Transverse colon (tissue), 4 donors: ENCODE results near the gene DTX3. TPM values are rescaled to one million over a fixed set of nuclear protein-coding genes. Genes with fewer than 3 reads are reported as not detected.
"Not testable (repeated sequence)": the region's sequence is repeated elsewhere in the genome, so short reads cannot be mapped to it uniquely, and the experiment has no call there.

Experiments
- DNase-seq: peaks from one replicate; pipeline ENCODE4 v3.0.0-alpha.2; 2019
- H3K27ac ChIP-seq, 4 donors: fragments of 200-600 bp; sonication (generic); 2 replicates each; pipeline ENCODE4 v1.5.1; 2016 to 2018; ENCODE audit warnings: inconsistent platforms in 4 of 4
- H3K27me3 ChIP-seq: fragments of 200-600 bp; sonication (generic); 2 replicates; pipeline ENCODE4 v1.5.1; 2017; ENCODE audit warnings: inconsistent platforms
- H3K36me3 ChIP-seq, 4 donors: fragments of 200-600 bp; sonication (generic); 2 replicates each; pipeline ENCODE4 v1.5.1; 2017 to 2019; ENCODE audit warnings: inconsistent platforms in 4 of 4
- H3K4me1 ChIP-seq, 4 donors: fragments of 200-600 bp; sonication (generic); 2 replicates each; pipeline ENCODE4 v1.5.1; 2017 to 2020; ENCODE audit warnings: inconsistent platforms in 4 of 4
- H3K4me3 ChIP-seq, 4 donors: fragments of 200-600 bp; sonication (generic); 1 replicate in 1 of 4; 2 replicates in 3 of 4; pipeline versions ENCODE4 v1.5.1 to v1.6.1; 2017 to 2019; ENCODE audit warnings: inconsistent platforms in 4 of 4
- H3K9me3 ChIP-seq, 2 donors: fragments of 200-600 bp; sonication (generic); 2 replicates each; pipeline ENCODE4 v1.5.1; 2017 to 2019; ENCODE audit warnings: inconsistent platforms in 2 of 2
- EP300 ChIP-seq: sonication (generic); formaldehyde crosslinking; IDR thresholded peaks from one replicate; pipeline ENCODE4 v1.6.1; 2017; ENCODE audit warnings: antibody characterized with exemption, low read depth
- POLR2A ChIP-seq: fragments of 450-650 bp; IDR thresholded peaks from one replicate; pipeline ENCODE4 v1.6.1; 2016; ENCODE audit warnings: antibody characterized with exemption, mild to moderate bottlenecking, moderate library complexity
- POLR2AphosphoS5 ChIP-seq, 3 donors: sonication (generic); formaldehyde crosslinking; IDR thresholded peaks; one replicate each; pipeline ENCODE4 v1.6.1; 2016; ENCODE audit warnings: antibody characterized with exemption in 3 of 3
- WGBS, 2 donors: methylation state at CpG; one replicate each; pipeline ENCODE4 v1.1.5; 2018; ENCODE audit warnings: low coverage in 1 of 2; 5-methylcytosine and 5-hydroxymethylcytosine counted together
- in situ Hi-C, 4 donors: fragments of 200-750 bp; cut with MboI; loops; one replicate each; pipeline versions ENCODE4 v1.15.0 to v1.15.1; 2017; ENCODE audit warnings: low sequenced_read_pairs in 3 of 4, low pct_ligation_motif_present in 1 of 4, low pct_unique_long_range_greater_than_20kb in 1 of 4
- intact Hi-C: fragments of 100-400 bp; cut with DNase I; formaldehyde crosslinking; loops from one replicate; pipeline ENCODE4 v1.15.1; 2023; ENCODE audit warnings: low total_unique reads
- total RNA-seq, 4 donors: library from RNA; depleted of rRNA; stranded (reverse); fragments of >200 nt; gene quantifications; one replicate each; pipeline ENCODE4 v1.1.0, GENCODE V29; 2016
- TF ChIP-seq, protein P1 (sequence below), 5 experiments: fragments of 200-600 bp in 3 of 5; fragments of 450-650 bp in 2 of 5; sonication (generic) in 3 of 5; IDR thresholded peaks; 1 replicate in 2 of 5; 2 replicates in 3 of 5; pipeline ENCODE4 v1.5.1; 2016 to 2017; ENCODE audit warnings: antibody characterized with exemption in 5 of 5, inconsistent platforms in 3 of 5, mild to moderate bottlenecking in 2 of 5, moderate library complexity in 1 of 5

DTX3 gene
- total RNA-seq, 4 donors from 2014 or later, result 8.0 to 10.9 (median 9.6) TPM

DNA sequence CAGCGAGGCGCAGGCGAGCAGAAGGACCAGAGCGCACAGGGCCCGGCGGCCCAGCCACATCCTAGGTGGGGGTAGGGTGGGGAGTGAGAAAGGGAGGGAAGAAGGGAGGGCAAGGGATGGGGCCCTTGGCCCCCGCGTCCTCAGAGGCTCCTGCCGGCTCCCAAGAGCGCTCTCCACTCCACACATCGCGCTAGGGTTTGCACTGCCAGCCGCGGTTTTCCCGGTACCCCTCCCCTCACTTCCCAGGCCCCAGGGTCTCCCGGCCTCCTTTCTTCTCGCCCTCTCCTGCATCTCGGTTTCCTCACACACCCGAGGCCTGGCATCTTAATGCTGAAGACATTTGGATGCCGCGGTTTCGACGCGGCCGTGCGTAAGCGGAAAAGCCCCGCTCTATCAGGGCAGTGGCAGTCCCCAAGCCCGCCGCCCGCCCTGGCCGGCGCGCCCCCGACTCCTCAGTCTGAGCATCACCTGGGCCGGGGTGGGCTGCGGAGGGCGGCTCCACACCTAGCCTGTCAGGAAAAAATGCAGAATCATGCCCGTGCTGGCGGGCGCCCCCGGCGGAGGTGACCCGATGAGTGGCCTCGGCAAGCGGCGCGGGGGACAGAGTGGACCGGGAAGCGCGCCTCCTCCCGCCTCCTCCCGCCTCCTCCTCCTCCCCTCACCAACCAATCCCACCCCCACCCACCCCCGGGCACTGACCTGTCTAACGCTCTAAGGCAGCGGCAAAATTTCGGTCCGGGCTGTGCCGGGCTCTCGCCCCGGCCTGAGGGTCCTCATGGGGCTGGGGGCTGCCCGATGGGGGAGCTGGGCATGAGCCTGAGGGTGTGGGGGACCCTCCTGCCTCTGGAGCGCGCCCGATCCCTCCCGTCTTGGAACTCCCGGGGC, 27.7 kb downstream of the DTX3 start:
- 4% methylated on average over 54 of the region's 67 CpGs; no CpG with 5 or more reads in 1 of the 2 donors for whole genome bisulfite sequencing, 2 donors
- intact Hi-C loops, result no loop called here
- Histone ChIP-seq H3K27ac (no peak overlapping the region), H3K9me3 (no peaks in the 10 kb centered on the region), H3K4me1 (peaks cover 10 to 26% (median 16%) of the 10 kb centered on the region in 4 donors), H3K4me3 (peak overlapping the region; percentile 9 to 62 (median 46)), H3K36me3 (no peaks in the 10 kb centered on the region), H3K27me3 (peaks cover 91% of the 10 kb centered on the region)
- in situ Hi-C loops, result no loop called here
- TF ChIP-seq POLR2AphosphoS5 (IDR thresholded peaks at IDR 0.05) (no peak), POLR2A (no peak)
- DNase-seq, result no peak

DNA sequence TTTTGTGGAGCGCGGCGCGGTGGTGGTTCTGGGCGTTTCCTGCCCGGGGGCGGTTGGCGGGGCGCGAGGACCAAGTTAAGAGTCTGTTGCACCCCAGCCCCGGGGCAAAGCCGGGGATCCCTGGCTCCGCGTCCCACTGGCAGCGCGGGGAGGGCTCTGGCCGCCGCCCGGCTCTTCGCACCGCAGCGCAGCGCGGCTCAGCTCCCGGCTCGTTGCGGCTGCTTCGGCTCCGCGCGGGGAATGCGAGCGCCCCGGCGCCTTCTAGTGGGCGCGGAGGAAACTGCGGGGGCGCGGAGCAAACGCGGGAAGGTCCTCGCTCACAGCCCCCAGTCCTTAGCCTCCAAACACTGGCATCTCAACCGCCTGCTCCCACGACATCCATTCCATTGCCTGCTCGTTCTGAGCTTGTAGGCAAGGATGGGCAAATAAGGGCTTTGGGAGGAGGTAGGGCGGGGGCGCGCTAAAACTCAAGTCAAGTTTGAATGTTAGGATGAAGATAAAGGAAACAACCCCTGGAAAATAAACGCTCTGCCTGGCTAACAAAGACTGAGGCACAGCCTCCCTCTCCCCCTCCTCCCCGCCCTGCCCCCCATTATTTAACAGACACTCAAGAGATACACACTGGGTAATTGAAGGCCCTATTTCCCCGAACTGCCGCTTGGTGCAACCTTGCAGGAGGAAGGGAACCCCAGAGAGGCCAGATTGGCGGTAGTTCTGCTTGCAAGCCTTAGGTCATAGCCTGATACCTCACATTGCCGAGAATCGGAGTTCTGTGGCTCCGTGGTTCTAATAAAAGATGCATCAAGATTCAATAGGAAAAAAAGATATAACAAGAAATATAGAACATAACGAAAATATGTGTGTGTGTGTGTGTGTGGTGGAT, 28.6 kb downstream of the DTX3 start, which contains the start of gene B4GALNT1:
B4GALNT1 (minus strand) TSS at position 244 of the 883 bp plus-strand sequence. CDS start 1,069 bp downstream, outside the sequence.
- H3K4me3 ChIP-seq, result peak within 1 kb of the TSS; percentile 9 to 62 (median 46)
- H3K27me3 ChIP-seq, result peaks cover 88% of the 10 kb centered on the region
- H3K27ac ChIP-seq, result no peak within 1 kb of the TSS
- no peaks in the 10 kb centered on the region for H3K36me3 ChIP-seq
- intact Hi-C loops, result no loop called here
- H3K9me3 ChIP-seq, result no peaks in the 10 kb centered on the region
- H3K4me1 ChIP-seq, result peaks cover 10 to 20% (median 16%) of the 10 kb centered on the region in 4 donors
- TF ChIP-seq, protein P1, sequence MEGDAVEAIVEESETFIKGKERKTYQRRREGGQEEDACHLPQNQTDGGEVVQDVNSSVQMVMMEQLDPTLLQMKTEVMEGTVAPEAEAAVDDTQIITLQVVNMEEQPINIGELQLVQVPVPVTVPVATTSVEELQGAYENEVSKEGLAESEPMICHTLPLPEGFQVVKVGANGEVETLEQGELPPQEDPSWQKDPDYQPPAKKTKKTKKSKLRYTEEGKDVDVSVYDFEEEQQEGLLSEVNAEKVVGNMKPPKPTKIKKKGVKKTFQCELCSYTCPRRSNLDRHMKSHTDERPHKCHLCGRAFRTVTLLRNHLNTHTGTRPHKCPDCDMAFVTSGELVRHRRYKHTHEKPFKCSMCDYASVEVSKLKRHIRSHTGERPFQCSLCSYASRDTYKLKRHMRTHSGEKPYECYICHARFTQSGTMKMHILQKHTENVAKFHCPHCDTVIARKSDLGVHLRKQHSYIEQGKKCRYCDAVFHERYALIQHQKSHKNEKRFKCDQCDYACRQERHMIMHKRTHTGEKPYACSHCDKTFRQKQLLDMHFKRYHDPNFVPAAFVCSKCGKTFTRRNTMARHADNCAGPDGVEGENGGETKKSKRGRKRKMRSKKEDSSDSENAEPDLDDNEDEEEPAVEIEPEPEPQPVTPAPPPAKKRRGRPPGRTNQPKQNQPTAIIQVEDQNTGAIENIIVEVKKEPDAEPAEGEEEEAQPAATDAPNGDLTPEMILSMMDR (IDR thresholded peaks at IDR 0.05), result peak; percentile 75 to 96 (median 92)
- TF ChIP-seq POLR2AphosphoS5 (IDR thresholded peaks at IDR 0.05) (peak in 1 of 3 donors; percentile 9), EP300 (no peak), POLR2A (no peak)
- peak; percentile 56 for DNase-seq
- in situ Hi-C loops, result no loop called here
- 3 to 11% methylated on average over 5 to 31 of the region's 58 CpGs for WGBS, 2 donors

DNA sequence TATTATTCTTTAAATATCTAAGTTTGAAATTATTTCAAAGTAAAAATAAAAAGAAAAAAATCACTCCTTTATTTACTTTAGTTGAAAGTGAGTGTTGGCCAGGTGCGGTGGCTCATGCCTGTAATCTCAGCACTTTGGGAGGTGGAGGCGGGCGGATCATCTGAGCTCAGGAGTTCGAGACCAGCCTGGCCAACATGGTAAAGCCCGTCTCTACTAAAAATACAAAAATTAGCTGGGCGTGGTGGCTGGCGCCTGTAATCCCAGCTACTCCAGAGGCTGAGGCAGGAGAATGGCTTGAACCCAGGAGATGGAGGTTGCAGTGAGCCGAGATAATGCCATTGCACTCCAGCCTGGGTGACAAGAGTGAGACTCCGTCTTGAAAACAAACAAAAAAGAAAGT, 32.1 kb downstream of the DTX3 start:
- peaks cover 10 to 18% (median 15%) of the 10 kb centered on the region in 4 donors for H3K4me1 ChIP-seq
- in situ Hi-C loops, H3K36me3 ChIP-seq, H3K9me3 ChIP-seq, DNase-seq, H3K27ac ChIP-seq, intact Hi-C loops, H3K4me3 ChIP-seq: not testable (repeated sequence)
- H3K27me3 ChIP-seq, result peaks cover 86% of the 10 kb centered on the region
- WGBS, 2 donors, result 75 to 76% methylated on average over 8 to 9 of the region's 9 CpGs

DNA sequence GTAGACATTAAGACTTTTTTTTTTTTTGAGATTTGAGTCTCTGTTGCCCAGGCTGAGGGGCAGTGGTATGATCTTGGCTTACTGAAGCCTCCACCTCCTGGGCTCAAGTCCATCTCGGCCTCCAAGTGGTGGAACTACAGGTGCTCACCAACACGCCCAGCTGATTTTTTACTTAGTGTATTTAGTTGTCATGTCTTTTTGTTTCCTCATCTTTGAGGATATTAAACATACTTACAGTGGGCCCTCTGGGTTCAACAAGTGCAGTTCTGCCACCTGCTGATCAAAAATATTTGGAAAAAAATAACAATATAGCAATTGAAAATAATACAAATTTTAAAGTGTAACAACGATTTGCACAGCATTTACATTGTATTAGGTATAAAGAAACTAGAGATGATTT, 32.7 kb downstream of the DTX3 start:
- intact Hi-C loops (no loop called here), in situ Hi-C loops (no loop called here)
- Histone ChIP-seq H3K9me3 (no peaks in the 10 kb centered on the region), H3K36me3 (no peaks in the 10 kb centered on the region), H3K27me3 (peaks cover 86% of the 10 kb centered on the region), H3K4me1 (peaks cover 6 to 12% (median 10%) of the 10 kb centered on the region in 4 donors), H3K4me3 (no peak overlapping the region), H3K27ac (no peak overlapping the region)
- no peak for TF ChIP-seq POLR2A
- no peak for TF ChIP-seq POLR2AphosphoS5 (IDR thresholded peaks at IDR 0.05)
- TF ChIP-seq, protein P1 (IDR thresholded peaks at IDR 0.05), result no peak
- no peak for TF ChIP-seq EP300
- no peak for DNase-seq
- WGBS, 2 donors, result 31 to 49% methylated on average over 2 to 3 of the region's 3 CpGs

DNA sequence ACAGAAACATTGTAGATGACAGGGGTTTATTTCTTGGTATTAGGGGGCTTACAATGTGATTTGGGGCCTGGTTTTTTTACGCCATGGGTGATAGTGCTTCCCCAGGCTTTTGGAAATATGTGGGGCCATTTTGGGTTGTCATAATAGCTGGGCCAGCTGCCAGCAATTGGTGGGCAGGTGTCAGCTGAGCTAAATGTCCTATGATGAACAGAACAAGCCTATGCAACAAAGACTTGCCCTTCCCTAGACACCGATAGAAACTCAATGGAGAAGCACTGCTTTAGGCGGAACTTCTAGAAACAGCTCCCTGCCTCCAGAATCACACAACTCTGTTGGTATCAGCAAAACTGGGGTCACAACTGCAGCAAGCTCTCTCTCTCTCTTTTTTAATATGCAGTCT, 33.5 kb downstream of the DTX3 start:
- H3K36me3 ChIP-seq, result no peaks in the 10 kb centered on the region
- H3K4me1 ChIP-seq, result peaks cover 0 to 4% (median 3%) of the 10 kb centered on the region in 4 donors
- DNase-seq, result no peak
- H3K27me3 ChIP-seq, result peaks cover 81% of the 10 kb centered on the region
- 67 to 80% methylated on average over 1 to 3 of the region's 3 CpGs for WGBS, 2 donors
- TF ChIP-seq POLR2AphosphoS5 (IDR thresholded peaks at IDR 0.05) (no peak), POLR2A (no peak), EP300 (no peak)
- TF ChIP-seq, protein P1 (IDR thresholded peaks at IDR 0.05), result no peak
- H3K4me3 ChIP-seq, result no peak overlapping the region
- H3K9me3 ChIP-seq, result no peaks in the 10 kb centered on the region
- intact Hi-C loops, result no loop called here
- in situ Hi-C loops, result no loop called here
- no peak overlapping the region for H3K27ac ChIP-seq
